Heart left ventricle (tissue), 16 donors: Measurements from ENCODE around the gene VPREB3. TPM values are rescaled to one million over a fixed set of nuclear protein-coding genes. Genes with fewer than 3 reads are reported as not detected.

ENCODE experiments used
- ATAC-seq, 4 donors: fragments of 200-7000 bp; cut with Tn5 transposase; one replicate each; pipeline ENCODE4 v1.9.1; 2020 to 2022; ENCODE audit warnings: moderate library complexity in 4 of 4, mild to moderate bottlenecking in 3 of 4, moderate number of reproducible peaks in 1 of 4
- DNase-seq, 5 donors: peaks; one replicate each; pipeline ENCODE4 v3.0.0-alpha.2; 2020
- H3K27ac ChIP-seq, 12 donors: fragments of 200-600 bp; sonication (generic) in 4 of 12; one replicate each; pipeline versions ENCODE4 v1.5.0 to v1.8.0; 2016 to 2022; ENCODE audit warnings: mild to moderate bottlenecking in 2 of 12
- H3K27me3 ChIP-seq, 9 donors: fragments of 200-600 bp; sonication (generic) in 2 of 9; one replicate each; pipeline versions ENCODE4 v1.5.1 to v1.8.0; 2016 to 2022; ENCODE audit warnings: mild to moderate bottlenecking in 3 of 9
- H3K36me3 ChIP-seq, 9 donors: fragments of 200-600 bp; sonication (generic) in 2 of 9; one replicate each; pipeline versions ENCODE4 v1.5.0 to v1.8.0; 2018 to 2022; ENCODE audit warnings: mild to moderate bottlenecking in 2 of 9
- H3K4me1 ChIP-seq, 12 donors: fragments of 200-600 bp; sonication (generic) in 4 of 12; one replicate each; pipeline versions ENCODE4 v1.5.0 to v1.8.0; 2016 to 2022; ENCODE audit warnings: mild to moderate bottlenecking in 3 of 12
- H3K4me3 ChIP-seq, 12 donors: fragments of 200-600 bp; sonication (generic) in 4 of 12; one replicate each; pipeline versions ENCODE4 v1.5.0 to v1.8.0; 2017 to 2022; ENCODE audit warnings: mild to moderate bottlenecking in 9 of 12, moderate library complexity in 4 of 12
- H3K9me3 ChIP-seq, 12 donors: fragments of 200-600 bp; sonication (generic) in 4 of 12; one replicate each; pipeline versions ENCODE4 v1.5.0 to v1.8.0; 2016 to 2022; ENCODE audit warnings: mild to moderate bottlenecking in 1 of 12
- CTCF ChIP-seq, 12 donors: fragments of 200-600 bp; sonication (generic) in 4 of 12; IDR thresholded peaks; one replicate each; pipeline versions ENCODE4 v1.5.0 to v1.8.0; 2018 to 2022; ENCODE audit warnings: antibody characterized with exemption in 12 of 12, mild to moderate bottlenecking in 5 of 12
- POLR2A ChIP-seq, 2 donors: fragments of 450-650 bp; IDR thresholded peaks; one replicate each; pipeline ENCODE4 v1.6.1; 2017; ENCODE audit warnings: antibody characterized with exemption in 2 of 2, mild to moderate bottlenecking in 2 of 2, moderate library complexity in 2 of 2
- WGBS, 4 donors: extraction: QIAGEN DNeasy Blood & Tissue Kit in 2 of 4; methylation state at CpG; one replicate each; pipeline versions ENCODE4 v1.1.5 to v1.1.7; 2013 to 2018; 5-methylcytosine and 5-hydroxymethylcytosine counted together
- intact Hi-C, 10 donors: fragments of 100-400 bp; cut with DNase I; formaldehyde crosslinking; loops; one replicate each; pipeline versions ENCODE4 v1.11.1 to v1.14.2; 2022
- polyA plus RNA-seq, 2 donors: library from polyadenylated mRNA; stranded (reverse); fragments of 200-250 nt; gene quantifications; one replicate each; pipeline ENCODE4 v1.2.3, GENCODE V29; 2013
- total RNA-seq, 9 donors: library from RNA; depleted of rRNA in 2 of 9; stranded (reverse); fragments of >200 nt in 2 of 9; fragmentation: NEBNext Ultra II Directional in 3 of 9; extraction: Animal tissue kit (Norgen Biotek cat#: 25700) in 3 of 9; gene quantifications; one replicate each; pipeline versions ENCODE4 v1.1.0 to v1.2.4, GENCODE V29; 2016 to 2023
- donor health status: ischemic (EF 13 %, LVEDD 7.1; RV severe dilation, severe dysfunction).
- donor health status: healthy with polysubstance abuse.
- donor health status: DM: no; HTN: yes; CAD: no.
- donor health status: DM: no; HTN: no; CAD: no.
- donor health status: ischemic (EF 25% LVEDD 6.9; RV normal size, moderate dysfunction).
- donor health status: ischemic (EF 25% LVEDD 5.7; RV mildly dilated, moderate dysfunction).
- donor health status: healthy.
- donor health status: DM: yes; HTN: yes; CAD: no.
- donor health status: ischemic (EF 35%, LVEDD 5.7; RV mildly dilated, moderate dysfunction).
- donor health status: nonischemic (EF 11% LVEDD 7.7; RV severe dilation, severe dysfunction).
- donor health status: DM: yes; HTN: yes; CAD: no.
- donor health status: PGD.
- donor health status: ischemic (EF 29% LVEDD 5.4; RV normal size, mild dysfunction).
- donor health status: nonischemic (EF 23%, LVEDD 6.1; RV moderate dilation, normal function).

VPREB3 gene
- total and polyA plus RNA-seq, 11 donors = 0.63 to 3.2 (median 0.77) TPM; not detected in 3

GRCh38 chr22:23793326-23793725 is 39.1 kb upstream of the VPREB3 start:
- ATAC-seq = no peak
- H3K4me3 ChIP-seq = no peak overlapping the region
- peaks cover 0 to 73% (median 59%) of the 10 kb centered on the region in 9 donors for H3K36me3 ChIP-seq
- H3K27ac ChIP-seq = no peak overlapping the region
- intact Hi-C loops = no loop called here
- TF ChIP-seq POLR2A (IDR thresholded peaks at IDR 0.05) (no peak), CTCF (IDR thresholded peaks at IDR 0.05) (no peak)
- H3K4me1 ChIP-seq = peaks cover 4 to 40% (median 29%) of the 10 kb centered on the region in 12 donors
- 73 to 92% (median 81%) methylated on average over 5 to 8 of the region's 8 CpGs for WGBS, 4 donors
- peak in 1 of 5 donors; percentile 8 for DNase-seq
- H3K9me3 ChIP-seq = no peaks in the 10 kb centered on the region
- no peaks in the 10 kb centered on the region for H3K27me3 ChIP-seq

GRCh38 chr22:23791738-23792645 is 37.8 kb upstream of the VPREB3 start:
- no peak for TF ChIP-seq POLR2A (IDR thresholded peaks at IDR 0.05)
- no peak for TF ChIP-seq CTCF (IDR thresholded peaks at IDR 0.05)
- Histone ChIP-seq H3K4me1 (peaks cover 8 to 48% (median 38%) of the 10 kb centered on the region in 12 donors), H3K27me3 (no peaks in the 10 kb centered on the region), H3K9me3 (no peaks in the 10 kb centered on the region), H3K27ac (peak overlapping the region in 1 of 12 donors; percentile 50), H3K4me3 (no peak overlapping the region), H3K36me3 (peaks cover 0 to 61% (median 51%) of the 10 kb centered on the region in 9 donors)
- 79 to 88% (median 85%) methylated on average over 23 to 25 of the region's 25 CpGs for WGBS, 4 donors
- DNase-seq (peak in 1 of 5 donors; percentile 42), ATAC-seq (peak in 1 of 4 donors; percentile 23)
- intact Hi-C loops = no loop called here

GRCh38 chr22:23790819-23791737 is 36.9 kb upstream of the VPREB3 start:
- H3K27ac ChIP-seq = peak overlapping the region in 3 of 12 donors; percentile 19 to 50 (median 47)
- TF ChIP-seq POLR2A (IDR thresholded peaks at IDR 0.05) = no peak
- no peak for TF ChIP-seq CTCF (IDR thresholded peaks at IDR 0.05)
- no peaks in the 10 kb centered on the region for H3K9me3 ChIP-seq
- ATAC-seq (no peak), DNase-seq (peak in 4 of 5 donors; percentile 41 to 73 (median 51))
- H3K36me3 ChIP-seq = peaks cover 0 to 53% (median 44%) of the 10 kb centered on the region in 9 donors
- 62 to 74% (median 65%) methylated on average over 11 of the region's 11 CpGs for WGBS, 4 donors
- intact Hi-C loops = no loop called here
- H3K4me1 ChIP-seq = peaks cover 8 to 54% (median 45%) of the 10 kb centered on the region in 12 donors
- no peaks in the 10 kb centered on the region for H3K27me3 ChIP-seq
- H3K4me3 ChIP-seq = no peak overlapping the region
